ENCODE results near the gene GOLGA8R.
"Not testable (repeated sequence)": the region's sequence is repeated elsewhere in the genome, so short reads cannot be mapped to it uniquely, and the experiment has no call there.

- not testable (repeated sequence) for TF ChIP-seq CTCF (IDR thresholded peaks at IDR 0.05); EP300 (IDR thresholded peaks at IDR 0.05); POLR2A (IDR thresholded peaks at IDR 0.05; ENCODE audit: low read depth); POLR2AphosphoS5 (IDR thresholded peaks at IDR 0.05)
Observed at GRCh38 chr15:30355043-30355442, 59.0 kb downstream of the GOLGA8R start.

Measured in esophagus muscularis mucosa (tissue), 4 donors.